ENCODE results near the gene RABEP2.
"Not testable (repeated sequence)": the region's sequence is repeated elsewhere in the genome, so short reads cannot be mapped to it uniquely, and the experiment has no call there.

RABEP2 gene

DNA sequence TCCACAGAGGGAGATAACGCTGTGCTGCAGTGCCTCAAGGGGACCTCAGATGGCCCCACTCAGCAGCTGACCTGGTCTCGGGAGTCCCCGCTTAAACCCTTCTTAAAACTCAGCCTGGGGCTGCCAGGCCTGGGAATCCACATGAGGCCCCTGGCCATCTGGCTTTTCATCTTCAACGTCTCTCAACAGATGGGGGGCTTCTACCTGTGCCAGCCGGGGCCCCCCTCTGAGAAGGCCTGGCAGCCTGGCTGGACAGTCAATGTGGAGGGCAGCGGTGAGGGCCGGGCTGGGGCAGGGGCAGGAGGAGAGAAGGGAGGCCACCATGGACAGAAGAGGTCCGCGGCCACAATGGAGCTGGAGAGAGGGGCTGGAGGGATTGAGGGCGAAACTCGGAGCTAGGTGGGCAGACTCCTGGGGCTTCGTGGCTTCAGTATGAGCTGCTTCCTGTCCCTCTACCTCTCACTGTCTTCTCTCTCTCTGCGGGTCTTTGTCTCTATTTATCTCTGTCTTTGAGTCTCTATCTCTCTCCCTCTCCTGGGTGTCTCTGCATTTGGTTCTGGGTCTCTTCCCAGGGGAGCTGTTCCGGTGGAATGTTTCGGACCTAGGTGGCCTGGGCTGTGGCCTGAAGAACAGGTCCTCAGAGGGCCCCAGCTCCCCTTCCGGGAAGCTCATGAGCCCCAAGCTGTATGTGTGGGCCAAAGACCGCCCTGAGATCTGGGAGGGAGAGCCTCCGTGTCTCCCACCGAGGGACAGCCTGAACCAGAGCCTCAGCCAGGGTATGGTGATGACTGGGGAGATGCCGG lies 7.5 kb upstream of the RABEP2 start:
- H3K36me3 ChIP-seq (ENCODE audit: control insufficient read depth, insufficient read depth, low read length) = no peaks in the 10 kb centered on the region
- H3K9me3 ChIP-seq (ENCODE audit: control insufficient read depth, insufficient read depth, low read depth, low read length) = no peaks in the 10 kb centered on the region
- H3K4me3 ChIP-seq (ENCODE audit: low read depth, low read length) = no peak overlapping the region
- H3K27me3 ChIP-seq (ENCODE audit: control insufficient read depth, insufficient read depth, low read length) = no peaks in the 10 kb centered on the region
- peaks cover 5% of the 10 kb centered on the region for H3K4me1 ChIP-seq (ENCODE audit: control insufficient read depth, insufficient read depth, low read length)
- no peak overlapping the region for H3K27ac ChIP-seq (ENCODE audit: low read depth, low read length)
- H3K9ac ChIP-seq (ENCODE audit: low read length) = no peak overlapping the region

DNA sequence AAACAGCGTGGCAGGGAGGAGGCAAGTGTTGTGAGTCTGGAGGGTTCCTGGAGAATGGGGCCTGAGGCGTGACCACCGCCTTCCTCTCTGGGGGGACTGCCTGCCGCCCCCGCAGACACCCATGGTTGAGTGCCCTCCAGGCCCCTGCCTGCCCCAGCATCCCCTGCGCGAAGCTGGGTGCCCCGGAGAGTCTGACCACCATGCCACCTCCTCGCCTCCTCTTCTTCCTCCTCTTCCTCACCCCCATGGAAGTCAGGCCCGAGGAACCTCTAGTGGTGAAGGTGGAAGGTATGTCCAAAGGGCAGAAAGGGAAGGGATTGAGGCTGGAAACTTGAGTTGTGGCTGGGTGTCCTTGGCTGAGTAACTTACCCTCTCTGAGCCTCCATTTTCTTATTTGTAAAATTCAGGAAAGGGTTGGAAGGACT lies 6.8 kb upstream of the RABEP2 start, which contains the start of gene CD19:
Gene CD19, plus strand, starts transcription at position 171 of the 425 bp plus-strand sequence. Its CDS starts 30 bp downstream, at position 201.
- H3K4me1 ChIP-seq (ENCODE audit: control insufficient read depth, insufficient read depth, low read length) = peaks cover 5% of the 10 kb centered on the region
- no peak within 1 kb of the TSS for H3K4me3 ChIP-seq (ENCODE audit: low read depth, low read length)
- no peaks in the 10 kb centered on the region for H3K36me3 ChIP-seq (ENCODE audit: control insufficient read depth, insufficient read depth, low read length)
- H3K27me3 ChIP-seq (ENCODE audit: control insufficient read depth, insufficient read depth, low read length) = no peaks in the 10 kb centered on the region
- H3K27ac ChIP-seq (ENCODE audit: low read depth, low read length) = no peak within 1 kb of the TSS
- no peak within 1 kb of the TSS for H3K9ac ChIP-seq (ENCODE audit: low read length)
- H3K9me3 ChIP-seq (ENCODE audit: control insufficient read depth, insufficient read depth, low read depth, low read length) = no peaks in the 10 kb centered on the region

DNA sequence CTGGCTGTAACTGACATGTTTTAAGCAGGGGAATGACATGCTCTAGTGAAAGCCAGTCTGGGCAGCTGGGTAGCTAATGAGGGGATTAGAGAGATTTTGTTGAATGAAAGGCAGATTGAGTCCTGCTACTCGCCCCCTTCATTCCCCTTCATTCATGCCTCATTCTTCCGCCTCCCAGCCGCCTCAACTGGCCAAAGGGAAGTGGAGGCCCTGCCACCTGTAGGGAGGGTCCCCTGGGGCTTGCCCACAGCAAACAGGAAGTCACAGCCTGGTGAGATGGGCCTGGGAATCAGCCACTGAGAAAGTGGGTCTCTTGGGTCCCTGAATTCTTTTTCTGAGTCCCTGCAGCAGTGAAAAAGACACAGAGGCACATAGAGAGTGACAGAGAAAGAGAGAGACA lies 5.6 kb upstream of the RABEP2 start:
- Histone ChIP-seq H3K9ac (ENCODE audit: low read length) (no peak overlapping the region), H3K27ac (ENCODE audit: low read depth, low read length) (no peak overlapping the region), H3K4me1 (ENCODE audit: control insufficient read depth, insufficient read depth, low read length) (no peaks in the 10 kb centered on the region), H3K36me3 (ENCODE audit: control insufficient read depth, insufficient read depth, low read length) (no peaks in the 10 kb centered on the region), H3K4me3 (ENCODE audit: low read depth, low read length) (no peak overlapping the region), H3K27me3 (ENCODE audit: control insufficient read depth, insufficient read depth, low read length) (no peaks in the 10 kb centered on the region), H3K9me3 (ENCODE audit: control insufficient read depth, insufficient read depth, low read depth, low read length) (no peaks in the 10 kb centered on the region)

DNA sequence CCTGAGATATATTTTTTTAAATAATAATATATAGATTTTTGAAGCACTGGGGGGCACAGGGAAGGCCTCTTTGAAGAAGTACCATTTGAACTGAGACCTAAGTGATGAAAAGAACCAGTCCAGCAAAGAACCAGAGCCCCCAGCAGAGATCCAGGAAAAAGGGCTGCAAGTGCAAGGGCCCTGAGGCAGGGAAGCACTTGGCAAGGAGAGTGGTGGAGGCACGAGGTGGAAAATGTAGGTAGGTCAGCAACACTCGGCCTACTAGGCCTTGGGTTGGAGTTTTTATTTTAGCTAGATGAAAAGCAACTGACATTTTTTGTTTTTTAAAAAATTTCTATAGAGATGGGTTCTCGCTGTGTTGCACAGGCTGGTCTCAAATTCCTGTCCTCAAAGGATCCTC lies 5.2 kb upstream of the RABEP2 start:
- Histone ChIP-seq H3K9me3 (ENCODE audit: control insufficient read depth, insufficient read depth, low read depth, low read length) (no peaks in the 10 kb centered on the region), H3K27me3 (ENCODE audit: control insufficient read depth, insufficient read depth, low read length) (no peaks in the 10 kb centered on the region), H3K4me1 (ENCODE audit: control insufficient read depth, insufficient read depth, low read length) (no peaks in the 10 kb centered on the region), H3K9ac (ENCODE audit: low read length) (no peak overlapping the region), H3K27ac (ENCODE audit: low read depth, low read length) (no peak overlapping the region), H3K4me3 (ENCODE audit: low read depth, low read length) (no peak overlapping the region), H3K36me3 (ENCODE audit: control insufficient read depth, insufficient read depth, low read length) (no peaks in the 10 kb centered on the region)

DNA sequence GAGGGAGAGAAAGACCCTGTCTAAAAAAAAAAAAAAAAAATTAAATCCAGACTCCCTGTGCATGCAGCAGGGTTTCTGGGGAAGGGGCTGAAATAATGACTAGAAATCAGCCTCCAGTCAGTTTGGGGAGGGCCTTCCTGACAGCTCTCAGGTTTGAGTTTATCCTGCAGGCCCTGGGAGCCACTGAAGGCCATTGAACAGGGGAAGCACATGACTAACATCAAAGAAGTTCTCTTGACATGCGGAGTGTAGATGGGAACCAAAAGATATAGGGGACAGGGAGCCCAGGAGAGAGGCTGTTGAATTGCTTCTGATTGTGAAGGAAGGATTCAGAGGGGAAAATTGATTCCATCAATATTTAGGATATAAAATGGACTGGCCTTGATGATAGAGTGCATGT lies 2.8 kb upstream of the RABEP2 start:
- no peaks in the 10 kb centered on the region for H3K36me3 ChIP-seq (ENCODE audit: control insufficient read depth, insufficient read depth, low read length)
- no peak overlapping the region for H3K4me3 ChIP-seq (ENCODE audit: low read depth, low read length)
- H3K27ac ChIP-seq (ENCODE audit: low read depth, low read length) = no peak overlapping the region
- H3K4me1 ChIP-seq (ENCODE audit: control insufficient read depth, insufficient read depth, low read length) = peaks cover 3% of the 10 kb centered on the region; the same call in 1 of the 2 replicates
- no peaks in the 10 kb centered on the region for H3K9me3 ChIP-seq (ENCODE audit: control insufficient read depth, insufficient read depth, low read depth, low read length)
- no peak overlapping the region for H3K9ac ChIP-seq (ENCODE audit: low read length)
- no peaks in the 10 kb centered on the region for H3K27me3 ChIP-seq (ENCODE audit: control insufficient read depth, insufficient read depth, low read length)

DNA sequence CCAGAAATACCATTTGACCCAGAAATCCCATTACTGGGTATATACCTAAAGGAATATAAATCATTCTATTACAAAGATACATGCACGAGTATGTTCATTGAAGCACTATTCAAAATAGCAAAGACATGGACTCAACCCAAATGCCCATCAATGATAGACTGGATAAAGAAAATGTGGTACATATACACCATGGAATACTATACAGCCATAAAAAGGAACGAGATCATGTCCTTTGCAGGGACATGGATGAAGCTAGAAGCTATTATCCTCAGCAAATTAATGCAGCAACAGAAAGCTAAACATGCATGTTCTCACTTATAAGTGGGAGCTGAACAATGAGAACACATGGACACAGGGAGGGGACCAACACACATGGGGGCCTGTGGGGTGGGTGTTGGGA lies 1.2 kb upstream of the RABEP2 start:
- H3K9me3 ChIP-seq (ENCODE audit: control insufficient read depth, insufficient read depth, low read depth, low read length); H3K36me3 ChIP-seq (ENCODE audit: control insufficient read depth, insufficient read depth, low read length); H3K27me3 ChIP-seq (ENCODE audit: control insufficient read depth, insufficient read depth, low read length); H3K4me1 ChIP-seq (ENCODE audit: control insufficient read depth, insufficient read depth, low read length); H3K27ac ChIP-seq (ENCODE audit: low read depth, low read length): not testable (repeated sequence)
- H3K4me3 ChIP-seq (ENCODE audit: low read depth, low read length) = peak overlapping the region; percentile 69
- H3K9ac ChIP-seq (ENCODE audit: low read length) = peak overlapping the region; percentile 93

DNA sequence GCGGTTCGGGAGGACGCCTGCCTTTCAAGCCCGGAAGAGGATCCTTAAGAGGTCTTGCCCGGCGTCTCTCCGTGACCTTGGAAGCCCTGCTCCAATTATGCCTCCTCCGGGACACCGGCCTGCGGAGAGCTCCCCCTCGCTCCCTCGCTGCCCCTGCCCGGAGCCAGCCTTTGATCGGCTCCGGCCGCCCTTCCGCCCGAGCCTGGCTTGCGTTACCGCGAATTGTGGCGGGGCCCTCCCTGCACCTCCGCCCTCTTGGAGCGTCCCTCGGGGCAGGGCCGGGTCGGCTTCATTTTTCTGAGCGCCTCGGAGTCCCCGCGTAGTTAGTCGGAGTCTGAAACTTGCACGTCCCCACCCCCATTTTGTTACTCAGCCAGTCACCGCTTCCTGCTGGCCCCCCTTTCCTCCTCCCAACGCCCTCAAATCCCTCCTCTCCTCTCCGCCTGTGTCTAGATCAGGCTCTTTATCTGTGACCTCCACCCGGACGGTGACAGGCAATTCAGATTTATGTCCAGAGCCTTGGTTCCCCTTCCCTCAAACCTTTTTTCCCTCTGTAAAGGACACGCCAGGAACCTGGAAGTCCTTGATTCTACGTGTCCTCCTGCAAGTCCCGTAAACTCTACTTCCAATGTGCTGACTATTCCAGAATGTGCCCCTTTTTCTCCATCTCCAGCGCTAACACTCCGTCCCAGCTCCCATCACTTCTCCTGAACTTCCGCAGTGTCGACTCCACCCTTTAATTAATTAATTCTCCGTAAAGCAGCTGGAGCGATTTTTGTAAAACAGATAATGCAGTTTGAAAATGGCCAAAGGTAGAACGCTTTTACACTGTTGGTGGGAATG lies 569 bp upstream of the RABEP2 start:
- no peaks in the 10 kb centered on the region for H3K27me3 ChIP-seq (ENCODE audit: control insufficient read depth, insufficient read depth, low read length)
- peak overlapping the region; percentile 93 for H3K9ac ChIP-seq (ENCODE audit: low read length)
- H3K27ac ChIP-seq (ENCODE audit: low read depth, low read length) = peak overlapping the region; percentile 95
- H3K4me3 ChIP-seq (ENCODE audit: low read depth, low read length) = peak overlapping the region; percentile 69
- H3K9me3 ChIP-seq (ENCODE audit: control insufficient read depth, insufficient read depth, low read depth, low read length) = no peaks in the 10 kb centered on the region
- peaks cover 3% of the 10 kb centered on the region; the same call in 1 of the 2 replicates for H3K4me1 ChIP-seq (ENCODE audit: control insufficient read depth, insufficient read depth, low read length)
- H3K36me3 ChIP-seq (ENCODE audit: control insufficient read depth, insufficient read depth, low read length) = no peaks in the 10 kb centered on the region; the same call in 1 of the 2 replicates

DNA sequence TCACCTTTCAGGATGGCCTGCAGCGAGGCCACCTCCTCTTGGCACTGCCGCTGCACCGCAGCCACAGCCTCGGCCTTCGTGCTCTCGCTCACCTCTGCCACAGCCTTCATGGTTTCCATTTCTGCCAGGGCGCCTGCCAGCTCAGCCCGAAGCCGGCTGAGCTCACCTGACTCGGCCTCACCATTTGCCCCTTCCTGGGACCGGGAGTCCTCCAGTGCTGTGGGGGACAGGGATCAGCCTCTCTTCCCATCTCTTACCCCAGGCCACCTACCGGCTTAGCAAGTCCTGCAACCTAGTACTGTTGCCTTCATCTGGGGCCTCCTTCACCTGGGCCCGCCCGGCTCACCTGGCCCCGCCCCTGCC lies 658 bp downstream of the RABEP2 start:
- peaks cover 3% of the 10 kb centered on the region; the same call in 1 of the 2 replicates for H3K4me1 ChIP-seq (ENCODE audit: control insufficient read depth, insufficient read depth, low read length)
- H3K36me3 ChIP-seq (ENCODE audit: control insufficient read depth, insufficient read depth, low read length) = peaks cover 3% of the 10 kb centered on the region; the same call in 1 of the 2 replicates
- H3K4me3 ChIP-seq (ENCODE audit: low read depth, low read length) = peak overlapping the region; percentile 69
- H3K9ac ChIP-seq (ENCODE audit: low read length) = peak overlapping the region; percentile 72
- H3K27me3 ChIP-seq (ENCODE audit: control insufficient read depth, insufficient read depth, low read length) = no peaks in the 10 kb centered on the region
- H3K27ac ChIP-seq (ENCODE audit: low read depth, low read length) = no peak overlapping the region
- H3K9me3 ChIP-seq (ENCODE audit: control insufficient read depth, insufficient read depth, low read depth, low read length) = no peaks in the 10 kb centered on the region

DNA sequence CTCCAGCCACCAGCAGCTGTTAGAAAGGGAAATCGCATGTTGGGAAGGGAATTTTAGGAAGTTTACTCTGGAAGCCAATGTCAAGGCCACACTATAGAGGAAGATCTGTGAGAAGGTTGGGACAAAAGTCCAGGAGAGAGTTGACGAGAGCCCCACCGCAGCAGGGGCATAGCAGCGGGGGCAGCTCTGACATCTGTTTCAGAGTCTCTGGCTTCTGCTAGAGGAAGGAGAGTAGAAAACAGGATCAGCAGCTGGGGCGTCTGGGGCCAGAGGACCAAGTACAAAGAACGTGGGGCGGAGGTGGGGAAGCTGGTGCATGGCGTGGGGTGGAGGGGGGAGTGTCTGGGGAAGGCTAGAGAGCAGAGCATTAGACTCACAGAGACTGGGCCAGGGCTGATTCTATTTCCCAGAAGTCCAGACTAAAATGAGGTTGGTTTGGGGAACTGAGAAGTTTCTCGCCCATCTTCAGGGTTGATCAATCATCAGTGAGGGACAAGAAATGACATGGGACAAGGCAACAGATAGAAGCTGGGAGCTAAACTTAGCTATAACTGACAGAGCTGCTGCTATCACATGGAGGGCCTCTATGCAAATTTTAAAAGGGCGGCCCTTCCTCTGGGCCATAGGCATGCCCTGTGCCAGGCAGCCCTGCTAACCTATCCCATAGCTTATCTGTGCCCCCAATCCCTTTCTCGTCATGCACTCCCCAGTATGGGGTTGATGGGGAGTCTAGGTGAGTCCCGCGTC lies 1.2 kb downstream of the RABEP2 start:
- H3K4me3 ChIP-seq (ENCODE audit: low read depth, low read length) = peak overlapping the region; percentile 69
- no peak overlapping the region for H3K27ac ChIP-seq (ENCODE audit: low read depth, low read length)
- H3K4me1 ChIP-seq (ENCODE audit: control insufficient read depth, insufficient read depth, low read length) = peaks cover 3% of the 10 kb centered on the region; the same call in 1 of the 2 replicates
- H3K36me3 ChIP-seq (ENCODE audit: control insufficient read depth, insufficient read depth, low read length) = peaks cover 9% of the 10 kb centered on the region
- H3K27me3 ChIP-seq (ENCODE audit: control insufficient read depth, insufficient read depth, low read length) = no peaks in the 10 kb centered on the region
- H3K9ac ChIP-seq (ENCODE audit: low read length) = peak overlapping the region; percentile 72
- H3K9me3 ChIP-seq (ENCODE audit: control insufficient read depth, insufficient read depth, low read depth, low read length) = no peaks in the 10 kb centered on the region

DNA sequence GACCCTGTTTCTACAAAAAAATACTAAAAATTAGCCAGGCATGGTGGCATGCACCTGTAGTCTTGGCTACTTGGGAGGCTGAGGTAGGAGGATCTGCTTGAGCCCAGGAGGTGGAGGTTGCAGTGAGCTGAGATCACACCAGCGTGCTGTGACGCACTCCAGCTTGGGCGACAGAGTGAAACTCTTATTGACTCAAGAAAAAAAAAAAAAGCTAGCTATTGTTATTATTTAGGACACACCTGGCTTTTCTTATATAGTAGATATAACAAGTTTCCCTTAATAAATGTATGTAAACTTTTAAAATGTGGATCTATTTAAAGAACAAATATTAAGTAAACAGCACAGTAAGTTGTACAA lies 1.8 kb downstream of the RABEP2 start:
- no peaks in the 10 kb centered on the region for H3K27me3 ChIP-seq (ENCODE audit: control insufficient read depth, insufficient read depth, low read length)
- no peak overlapping the region for H3K27ac ChIP-seq (ENCODE audit: low read depth, low read length)
- no peak overlapping the region for H3K4me3 ChIP-seq (ENCODE audit: low read depth, low read length)
- H3K9ac ChIP-seq (ENCODE audit: low read length) = no peak overlapping the region
- H3K4me1 ChIP-seq (ENCODE audit: control insufficient read depth, insufficient read depth, low read length) = peaks cover 3% of the 10 kb centered on the region; the same call in 1 of the 2 replicates
- H3K36me3 ChIP-seq (ENCODE audit: control insufficient read depth, insufficient read depth, low read length) = peaks cover 11% of the 10 kb centered on the region
- H3K9me3 ChIP-seq (ENCODE audit: control insufficient read depth, insufficient read depth, low read depth, low read length) = no peaks in the 10 kb centered on the region
